GM12878 (cell line): ENCODE data around the gene KRTAP22-1. TPM values are rescaled to one million over a fixed set of nuclear protein-coding genes. Genes with fewer than 3 reads are reported as not detected.

Experiments used
- ATAC-seq: fragments of 200-7000 bp; cut with Tn5 transposase; 3 replicates; pipeline ENCODE4 v1.9.1; 2020; ENCODE audit warnings: mild to moderate bottlenecking, moderate library complexity
- BruUV-seq: library from RNA; stranded (reverse); fragments of 400-500 nt; replicated peaks from 2 replicates; lab custom pipeline; 2021; lab: Mats Ljungman, UMichigan
- CTCF ChIA-PET: fragments of 300-600 bp; sonication (Branson Sonifier 250); formaldehyde crosslinking; extraction: SDS; loops from one replicate; lab custom pipeline; 2021; ENCODE audit warnings: inconsistent platforms; lab: Yijun Ruan, JAX
- POLR2A ChIA-PET: fragments of 350-600 bp; formaldehyde crosslinking; extraction: SDS; loops from one replicate; lab custom pipeline; 2021; ENCODE audit warnings: inconsistent platforms; lab: Charles Lee
- RAD21 ChIA-PET: fragments of 300-600 bp; sonication (Branson Sonifier 250); formaldehyde crosslinking; loops from one replicate; lab custom pipeline; 2023; ENCODE audit warnings: antibody characterized with exemption; ENCODE audit not compliant: unreplicated experiment; lab: Charles Lee
- SMC1A ChIA-PET: fragments of 300-600 bp; sonication (Branson Sonifier 250); formaldehyde crosslinking; loops from one replicate; lab custom pipeline; 2023; ENCODE audit not compliant: unreplicated experiment, uncharacterized antibody; lab: Charles Lee
- DNase-seq: peaks from one replicate; pipeline ENCODE4 v3.0.0-alpha.2; 2011; ENCODE audit warnings: low read depth, low spot score
- FAIRE-seq: peaks from 3 replicates; lab custom pipeline; 2011; peaks lifted over from hg19 to GRCh38; lab: Jason Lieb, UNC
- H2AFZ ChIP-seq: 2 replicates; pipeline ENCODE4 v1.6.0; 2011; ENCODE audit warnings: low read depth, low read length, control low read depth; ENCODE audit not compliant: control insufficient read depth
- H3K27ac ChIP-seq: 2 replicates; pipeline ENCODE4 v1.5.1; 2011; ENCODE audit warnings: control low read depth; ENCODE audit not compliant: control insufficient read depth, insufficient read depth
- H3K27me3 ChIP-seq, 2 experiments: replicated peaks in 1 of 2; 2 replicates each; pipeline versions ENCODE4 v1.6.0 to v1.6.1; 2011; ENCODE audit warnings: low read length in 1 of 2; ENCODE audit not compliant: control insufficient read depth in 2 of 2, insufficient read depth in 2 of 2
- H3K36me3 ChIP-seq, 2 experiments: 2 replicates each; pipeline ENCODE4 v1.5.1; 2011; ENCODE audit warnings: low read length in 1 of 2; ENCODE audit not compliant: control insufficient read depth in 2 of 2, insufficient read depth in 2 of 2
- H3K4me1 ChIP-seq: 2 replicates; pipeline ENCODE4 v1.6.1; 2011; ENCODE audit warnings: mild to moderate bottlenecking, low read length, moderate library complexity, mixed read lengths; ENCODE audit not compliant: control insufficient read depth, insufficient read depth
- H3K4me2 ChIP-seq: 2 replicates; pipeline ENCODE4 v1.6.0; 2011; ENCODE audit warnings: control low read depth; ENCODE audit not compliant: control insufficient read depth, insufficient read depth
- H3K4me3 ChIP-seq: fragments of 200-600 bp; sonication (generic); 2 replicates; pipeline ENCODE4 v1.5.1; 2016
- H3K79me2 ChIP-seq: 2 replicates; pipeline ENCODE4 v1.6.0; 2011; ENCODE audit warnings: low read length; ENCODE audit not compliant: control insufficient read depth, insufficient read depth
- H3K9ac ChIP-seq: 2 replicates; pipeline ENCODE4 v1.8.0; 2011; ENCODE audit warnings: low read length, control low read depth, mixed read lengths; ENCODE audit not compliant: control insufficient read depth, insufficient read depth
- H3K9me3 ChIP-seq: replicated peaks from 3 replicates; pipeline ENCODE4 v1.5.1; 2011; ENCODE audit warnings: mild to moderate bottlenecking, low read length; ENCODE audit not compliant: control insufficient read depth, insufficient read depth
- H4K20me1 ChIP-seq: 2 replicates; pipeline ENCODE4 v1.6.0; 2011; ENCODE audit not compliant: control insufficient read depth, insufficient read depth
- BCL3 ChIP-seq: IDR thresholded peaks from 2 replicates; pipeline ENCODE4 v1.6.1; 2011; ENCODE audit warnings: borderline replicate concordance, low read depth, mild to moderate bottlenecking, moderate library complexity, low read length; ENCODE audit not compliant: insufficient read depth, poor library complexity, severe bottlenecking
- CREM ChIP-seq: IDR thresholded peaks from 2 replicates; pipeline ENCODE4 v1.6.1; 2014; ENCODE audit warnings: antibody characterized with exemption, low read depth
- ELK1 ChIP-seq: IDR thresholded peaks from 2 replicates; pipeline ENCODE4 v1.6.1; 2012; ENCODE audit warnings: low read depth, low read length, improper control_type of control experiment
- FOXM1 ChIP-seq: IDR thresholded peaks from 2 replicates; pipeline ENCODE4 v1.6.1; 2012; ENCODE audit warnings: low read depth, mild to moderate bottlenecking, inconsistent platforms, low read length, moderate library complexity
- GATAD2B ChIP-seq: fragments of 450-650 bp; conservative IDR thresholded peaks from 2 replicates; pipeline ENCODE4 v1.6.1; 2017; ENCODE audit warnings: low read depth, mild to moderate bottlenecking, moderate library complexity
- HDAC2 ChIP-seq: fragments of 200-600 bp; sonication (generic); IDR thresholded peaks from 2 replicates; pipeline ENCODE4 v1.6.1; 2017
- HDAC6 ChIP-seq: fragments of 200-600 bp; sonication (generic); IDR thresholded peaks from one replicate; pipeline ENCODE4 v1.8.0; 2017; ENCODE audit warnings: antibody characterized with exemption; ENCODE audit not compliant: unreplicated experiment
- HDGF ChIP-seq: fragments of 450-650 bp; IDR thresholded peaks from 2 replicates; pipeline ENCODE4 v1.6.1; 2016; ENCODE audit warnings: antibody characterized with exemption
- PKNOX1 ChIP-seq: fragments of 450-650 bp; IDR thresholded peaks from 2 replicates; pipeline ENCODE4 v1.6.1; 2016; ENCODE audit warnings: mild to moderate bottlenecking
- POU2F2 ChIP-seq: IDR thresholded peaks from 3 replicates; pipeline ENCODE4 v1.6.1; 2011; ENCODE audit warnings: low read depth, mild to moderate bottlenecking, low read length, borderline replicate concordance
- SIX5 ChIP-seq: IDR thresholded peaks from 2 replicates; pipeline ENCODE4 v1.6.1; 2011; ENCODE audit warnings: mild to moderate bottlenecking, low read depth, low read length, moderate library complexity; ENCODE audit not compliant: severe bottlenecking
- SMAD5 ChIP-seq: IDR thresholded peaks from 2 replicates; pipeline ENCODE4 v1.6.1; 2016; ENCODE audit warnings: antibody characterized with exemption, low read depth
- SUZ12 ChIP-seq: fragments of 200-600 bp; sonication (generic); IDR thresholded peaks from one replicate; pipeline ENCODE4 v1.6.1; 2018; ENCODE audit warnings: antibody characterized with exemption, mild to moderate bottlenecking; ENCODE audit not compliant: unreplicated experiment
- ZNF217 ChIP-seq: fragments of 450-650 bp; IDR thresholded peaks from 2 replicates; pipeline ENCODE4 v1.6.1; 2017; ENCODE audit warnings: antibody characterized with exemption, mild to moderate bottlenecking
- WGBS: methylation state at CpG from one replicate; pipeline ENCODE4 v1.1.6; 2016; ENCODE audit warnings: low lambda C conversion rate; ENCODE audit not compliant: insufficient replicate concordance, insufficient coverage; ENCODE audit errors: missing lambda C conversion rate; 5-methylcytosine and 5-hydroxymethylcytosine counted together
- in situ Hi-C: fragments of 300-500 bp; cut with MboI; formaldehyde crosslinking; loops from 9 replicates; pipeline ENCODE4 v1.14.3; 2018; ENCODE audit warnings: mixed read lengths
- intact Hi-C: fragments of 100-400 bp; cut with micrococcal nuclease; formaldehyde crosslinking; loops from one replicate; pipeline ENCODE4 v1.14.2; 2022; ENCODE audit not compliant: unreplicated experiment
- polyA plus RNA-seq, 11 experiments: library from polyadenylated mRNA; depleted of rRNA in 4 of 11; unstranded in 6 of 11; stranded (reverse) in 5 of 11; fragments of >200 nt; fragmentation: Nextera tagmentation in 4 of 11; fragmentation: Illumina TruSeq in 1 of 11; extraction: Ambion mirVana in 4 of 11; extraction: Trizol in 1 of 11; gene quantifications; 1 replicate in 1 of 11; 2 replicates in 10 of 11; pipeline versions ENCODE4 v1.2.1 to v1.2.3, GENCODE V29; 2011 to 2016; ENCODE audit warnings: inconsistent platforms in 2 of 11, missing spikeins in 2 of 11, low read depth in 1 of 11
- total RNA-seq, 4 experiments: library from RNA; depleted of rRNA in 3 of 4; stranded (reverse); fragments of >200 nt in 3 of 4; fragmentation: Illumina TruSeq in 1 of 4; extraction: Trizol in 1 of 4; gene quantifications; 2 replicates each; pipeline versions ENCODE4 v1.2.1 to v1.2.3, GENCODE V29; 2013 to 2021

The KRTAP22-1 gene
- total and polyA plus RNA-seq, 10 of the 15 experiments (the other 5 are each of a cell fraction or from before 2014, with no cell fraction given), result not detected

- Histone ChIP-seq H3K4me3 (no peak within 1 kb of the TSS), H3K79me2 (no peaks in the 10 kb centered on the region), H3K4me2 (no peak within 1 kb of the TSS), H4K20me1 (no peaks in the 10 kb centered on the region), H3K9ac (no peak within 1 kb of the TSS), H3K27me3 (no peaks in the 10 kb centered on the region), H2AFZ (no peak within 1 kb of the TSS), H3K9me3 (no peaks in the 10 kb centered on the region), H3K36me3 (no peaks in the 10 kb centered on the region), H3K4me1 (no peaks in the 10 kb centered on the region), H3K27ac (no peak within 1 kb of the TSS)
- FAIRE-seq, result no peak
- DNase-seq, result no peak
- in situ Hi-C loops (no loop called here), intact Hi-C loops (no loop called here)
- ATAC-seq, result no peak
- TF ChIP-seq PKNOX1 (no peak), BCL3 (no peak), HDAC2 (no peak), ZNF217 (no peak), SMAD5 (no peak), CREM (no peak), SUZ12 (no peak), GATAD2B (no peak), HDAC6 (no peak), SIX5 (no peak), POU2F2 (no peak), ELK1 (no peak), FOXM1 (no peak), HDGF (no peak)
- ChIA-PET CTCF (no interaction called here), RAD21 (no interaction called here), POLR2A (no interaction called here), SMC1A (no interaction called here)
- no TSS peak for BruUV-seq
- WGBS, result 20% methylated on average over 4 of the region's 4 CpGs
These were observed 8.7 kb upstream of the KRTAP22-1 start, which contains the start of gene KRTAP6-3 for GRCh38 chr21:30592140-30592539. Gene KRTAP6-3, plus strand, starts transcription at chr21:30592440. Its CDS starts 6 bp downstream, at chr21:30592446.
